HG03378 (cell line): ENCODE measurements around the gene CCDC141.
"Not testable (repeated sequence)": the region's sequence is repeated elsewhere in the genome, so short reads cannot be mapped to it uniquely, and the experiment has no call there.

Source experiments
- ATAC-seq: cut with Tn5 transposase; IDR thresholded peaks from one replicate; pipeline ENCODE4 v1.9.1; 2021; ENCODE audit warnings: mild to moderate bottlenecking, moderate library complexity; ENCODE audit not compliant: unreplicated experiment

CCDC141 gene

GRCh38 chr2:179049546-179050311, at the start of gene CCDC141:
Gene CCDC141, minus strand, starts transcription at chr2:179050137. Its CDS starts 196 bp downstream, at chr2:179049941.
- ATAC-seq = peak; percentile 61

GRCh38 chr2:179098080-179098689, 48.2 kb upstream of the CCDC141 start:
- ATAC-seq = no peak

GRCh38 chr2:179097131-179097530, 47.2 kb upstream of the CCDC141 start:
- ATAC-seq = no peak

GRCh38 chr2:179096090-179096489, 46.2 kb upstream of the CCDC141 start:
- ATAC-seq = peak; percentile 98

GRCh38 chr2:179092912-179093311, 43.0 kb upstream of the CCDC141 start:
- not testable (repeated sequence) for ATAC-seq

GRCh38 chr2:179082697-179083096, 32.8 kb upstream of the CCDC141 start:
- ATAC-seq = no peak

- ATAC-seq = no peak
Measured at GRCh38 chr2:179081954-179082353, 32.0 kb upstream of the CCDC141 start.

GRCh38 chr2:179072527-179072926, 22.6 kb upstream of the CCDC141 start:
- no peak for ATAC-seq

- ATAC-seq = no peak
Measured at GRCh38 chr2:179071810-179072355, 21.9 kb upstream of the CCDC141 start.

GRCh38 chr2:179070895-179071294, 21.0 kb upstream of the CCDC141 start:
- no peak for ATAC-seq

- ATAC-seq = no peak
Measured at GRCh38 chr2:179069685-179070084, 19.7 kb upstream of the CCDC141 start.

- ATAC-seq = no peak
Measured at GRCh38 chr2:179068991-179069643, 19.2 kb upstream of the CCDC141 start.

GRCh38 chr2:179059026-179059700, 9.2 kb upstream of the CCDC141 start:
- peak; percentile 92 for ATAC-seq

GRCh38 chr2:179057737-179058136, 7.8 kb upstream of the CCDC141 start:
- no peak for ATAC-seq

GRCh38 chr2:179053568-179053967, 3.6 kb upstream of the CCDC141 start:
- not testable (repeated sequence) for ATAC-seq

GRCh38 chr2:179051250-179051649, 1.3 kb upstream of the CCDC141 start:
- no peak for ATAC-seq

- ATAC-seq = no peak
Measured at GRCh38 chr2:179050755-179051154, 818 bp upstream of the CCDC141 start.

GRCh38 chr2:179049203-179049545, 763 bp downstream of the CCDC141 start:
- peak; percentile 34 for ATAC-seq

- ATAC-seq = no peak
Measured at GRCh38 chr2:179048099-179048498, 1.8 kb downstream of the CCDC141 start.

- ATAC-seq = not testable (repeated sequence)
Measured at GRCh38 chr2:179045602-179046001, 4.3 kb downstream of the CCDC141 start.

GRCh38 chr2:179044500-179044899, 5.4 kb downstream of the CCDC141 start:
- ATAC-seq = no peak
